Stimulated activated CD4-positive, alpha-beta T cell treated with anti-CD3 and anti-CD28 coated beads, Interleukin-15, amount 100 ng/mL, for 24 hours (primary cell): ENCODE measurements around the gene CAPSL.
"Not testable (repeated sequence)": the region's sequence is repeated elsewhere in the genome, so short reads cannot be mapped to it uniquely, and the experiment has no call there.

Experiments
- DNase-seq: peaks from one replicate; pipeline ENCODE4 v3.0.0-alpha.2; 2020

The CAPSL gene

DNA sequence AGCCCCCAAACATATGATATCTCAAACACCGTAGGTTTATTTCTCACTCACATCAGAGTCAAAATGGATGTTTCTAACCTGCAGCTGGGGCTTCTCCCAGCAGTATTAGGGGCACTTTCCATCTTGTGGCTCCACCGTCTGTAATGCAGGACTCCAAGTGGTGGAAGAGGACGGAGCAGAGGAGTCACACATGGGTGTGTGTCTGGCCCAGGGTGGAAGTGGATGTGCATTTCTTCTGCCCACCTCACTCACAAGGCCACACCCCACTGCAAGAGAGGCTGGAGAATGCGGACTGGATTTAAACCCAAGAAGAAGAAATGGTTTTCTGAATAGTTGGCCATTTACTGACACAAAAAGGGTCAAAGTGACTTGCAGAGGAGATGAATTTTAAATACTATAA is 67.8 kb downstream of the CAPSL start:
- no peak for DNase-seq

DNA sequence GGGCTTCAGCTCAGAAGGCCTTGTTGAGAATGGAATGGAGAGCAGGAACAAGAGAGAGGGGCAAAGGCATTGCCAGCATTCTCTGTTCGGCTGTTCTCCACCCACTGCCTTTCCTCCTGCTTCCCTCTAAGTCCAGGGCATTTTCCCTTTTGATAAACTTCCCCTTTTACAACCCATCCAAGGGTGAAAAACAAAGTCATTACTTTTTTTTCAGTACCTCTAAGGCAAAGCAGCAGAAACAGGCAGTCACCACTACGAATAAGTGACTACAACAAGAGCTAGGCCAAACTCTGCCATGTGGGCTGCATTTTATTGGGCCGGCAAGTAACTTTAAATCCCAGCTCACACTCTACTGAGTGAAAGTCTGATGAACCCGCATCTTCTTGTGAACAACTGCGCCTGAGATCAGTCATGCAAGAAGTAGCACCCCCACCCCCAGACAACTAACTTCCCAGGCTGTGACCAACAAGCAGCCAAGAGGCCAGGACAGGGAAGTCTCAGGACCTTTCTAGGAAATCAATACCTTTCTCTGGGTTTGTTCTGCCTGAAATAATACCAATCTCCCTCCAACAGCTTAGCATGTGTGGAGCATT is 68.6 kb downstream of the CAPSL start:
- no peak for DNase-seq

DNA sequence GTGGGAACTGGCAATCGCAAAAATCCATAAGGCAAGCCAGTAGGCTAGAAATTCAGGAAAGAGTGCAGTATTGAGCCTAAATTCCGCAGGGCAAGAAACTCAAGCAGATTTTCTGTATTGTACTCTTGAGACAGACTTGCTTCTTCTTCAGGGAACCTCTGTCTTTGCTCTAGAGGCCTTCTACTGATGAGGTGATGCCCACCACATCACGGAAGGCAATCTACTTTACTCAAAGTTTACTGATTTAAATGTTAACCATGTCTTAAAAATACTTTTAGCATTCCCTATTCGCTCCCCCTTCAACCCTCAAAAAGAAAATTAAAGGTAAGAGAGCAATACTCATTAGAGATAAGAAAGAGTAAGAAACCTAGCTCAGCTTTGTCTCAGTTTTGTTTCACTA is 70.4 kb downstream of the CAPSL start:
- DNase-seq, result no peak

DNA sequence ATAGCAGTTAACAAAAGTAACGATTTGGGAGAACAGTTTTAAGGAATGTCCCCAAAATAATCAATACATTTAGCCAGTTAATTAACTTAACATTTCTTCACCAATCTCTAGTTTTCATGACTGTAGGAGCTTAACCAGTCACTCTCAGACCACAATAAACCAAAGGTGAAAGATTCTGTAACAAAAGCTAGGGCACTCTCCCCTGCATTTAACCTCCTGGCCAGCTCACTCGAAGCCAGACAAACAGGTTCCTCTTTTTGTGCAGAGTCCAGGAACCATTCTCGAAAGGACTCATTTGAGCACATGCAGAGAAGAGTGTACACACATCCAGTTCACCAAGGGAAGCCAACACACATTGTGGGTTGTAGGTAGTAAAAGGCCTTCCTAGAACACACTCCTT is 75.3 kb downstream of the CAPSL start:
- DNase-seq, result no peak

DNA sequence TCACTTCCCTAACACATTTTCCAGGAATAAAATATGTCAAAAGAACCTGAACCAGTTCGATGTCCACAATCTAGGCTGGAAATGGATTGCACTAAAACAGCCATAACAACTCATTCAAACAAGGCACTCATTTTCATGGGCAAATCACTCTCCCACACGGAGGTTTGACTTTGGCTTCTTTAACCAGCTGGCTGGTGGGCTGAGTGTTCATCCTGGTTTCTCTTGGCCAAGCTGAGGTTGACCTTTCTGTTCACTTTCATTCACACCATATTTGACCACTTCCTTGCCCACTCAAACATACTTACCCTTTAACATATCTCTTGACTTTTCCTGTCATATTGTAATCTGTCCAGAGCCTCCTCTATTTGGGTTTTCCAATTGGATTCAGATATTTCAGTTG is 76.3 kb downstream of the CAPSL start:
- no peak for DNase-seq

DNA sequence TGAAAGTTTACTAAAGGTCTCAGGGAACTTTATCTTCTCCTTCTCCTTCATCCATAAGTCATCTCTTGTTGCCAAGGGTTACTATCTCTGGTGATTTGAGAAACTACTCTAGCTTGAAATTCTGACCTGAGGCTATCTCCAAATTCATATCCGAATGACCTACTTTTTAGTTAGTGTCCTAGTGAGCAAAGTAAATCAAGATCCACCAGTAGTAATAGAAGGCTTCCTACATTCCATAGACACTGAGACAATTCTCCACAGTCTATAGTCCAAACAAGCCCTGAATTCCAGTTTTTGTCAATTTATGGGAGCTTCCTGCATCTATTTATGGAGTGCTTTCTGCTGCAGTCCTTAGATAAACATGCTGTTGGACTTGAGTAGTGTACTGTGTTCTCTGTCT is 76.7 kb downstream of the CAPSL start:
- no peak for DNase-seq

DNA sequence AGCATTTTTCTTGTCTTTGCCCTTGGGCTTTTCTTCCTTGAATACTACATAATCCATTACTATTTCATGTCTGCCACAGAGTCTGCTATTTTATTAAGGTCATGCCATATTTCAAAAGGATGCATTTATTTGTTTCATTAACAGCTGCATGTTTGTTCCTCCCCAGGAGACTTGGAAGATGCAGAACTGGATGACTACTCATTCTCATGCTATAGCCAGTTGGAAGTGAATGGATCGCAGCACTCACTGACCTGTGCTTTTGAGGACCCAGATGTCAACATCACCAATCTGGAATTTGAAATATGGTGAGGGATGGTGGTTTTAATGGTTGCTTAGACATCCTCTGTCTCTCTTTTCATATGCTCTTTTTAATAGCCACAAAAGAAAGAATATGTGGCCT is 77.7 kb downstream of the CAPSL start:
- no peak for DNase-seq

DNA sequence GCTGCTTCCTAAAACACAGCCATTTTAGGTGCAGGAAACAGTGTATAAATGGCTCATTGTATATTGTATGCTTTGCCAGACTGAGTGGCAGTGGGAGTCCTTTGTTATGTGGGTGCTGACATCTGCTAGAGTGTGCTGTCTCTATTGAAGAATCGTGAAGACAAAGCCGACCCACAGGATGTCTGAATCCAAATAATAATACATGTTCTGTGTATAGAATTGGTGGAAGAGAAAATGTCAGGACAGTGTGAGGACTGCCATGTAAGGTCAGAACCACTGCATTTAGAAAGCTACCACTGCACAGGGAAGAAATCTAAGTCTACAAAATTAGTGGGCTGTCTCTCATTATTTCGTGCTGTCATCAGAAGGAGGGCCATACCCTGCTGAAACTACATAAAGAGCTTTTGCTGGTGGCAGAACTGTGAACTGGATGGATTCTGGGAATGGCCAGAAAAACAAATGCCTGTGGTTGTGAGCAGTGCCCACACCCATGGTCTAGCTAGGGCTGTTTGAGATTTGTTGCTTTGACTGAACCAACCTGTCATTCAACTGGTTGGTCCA is 79.2 kb downstream of the CAPSL start:
- no peak for DNase-seq

DNA sequence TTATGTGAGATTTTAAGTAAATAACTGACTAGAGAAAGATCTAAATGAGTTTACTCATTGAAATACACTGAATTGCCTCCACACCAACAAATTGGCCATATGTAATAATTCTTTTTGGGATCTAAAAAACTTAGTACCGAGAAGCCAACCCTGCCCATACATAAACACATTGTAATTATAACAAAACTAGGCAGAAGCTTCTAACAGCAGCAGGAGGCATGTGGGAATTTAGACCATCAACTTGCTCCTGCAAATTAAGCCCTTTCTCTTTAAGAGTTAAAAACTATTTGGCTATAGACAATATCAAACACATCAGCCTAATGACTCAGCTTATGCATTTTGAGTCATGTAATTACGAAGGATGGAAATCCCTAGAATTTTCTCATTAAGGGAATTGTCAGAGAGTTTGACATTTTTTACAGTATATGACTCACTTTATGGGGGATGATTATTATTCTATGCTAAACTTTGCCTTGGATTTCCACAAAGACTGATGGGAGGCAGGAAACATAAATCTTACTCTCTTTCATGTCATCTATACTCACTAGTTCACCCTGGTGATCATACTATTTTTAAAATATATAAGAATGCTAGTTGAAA is 80.7 kb downstream of the CAPSL start:
- no peak for DNase-seq

DNA sequence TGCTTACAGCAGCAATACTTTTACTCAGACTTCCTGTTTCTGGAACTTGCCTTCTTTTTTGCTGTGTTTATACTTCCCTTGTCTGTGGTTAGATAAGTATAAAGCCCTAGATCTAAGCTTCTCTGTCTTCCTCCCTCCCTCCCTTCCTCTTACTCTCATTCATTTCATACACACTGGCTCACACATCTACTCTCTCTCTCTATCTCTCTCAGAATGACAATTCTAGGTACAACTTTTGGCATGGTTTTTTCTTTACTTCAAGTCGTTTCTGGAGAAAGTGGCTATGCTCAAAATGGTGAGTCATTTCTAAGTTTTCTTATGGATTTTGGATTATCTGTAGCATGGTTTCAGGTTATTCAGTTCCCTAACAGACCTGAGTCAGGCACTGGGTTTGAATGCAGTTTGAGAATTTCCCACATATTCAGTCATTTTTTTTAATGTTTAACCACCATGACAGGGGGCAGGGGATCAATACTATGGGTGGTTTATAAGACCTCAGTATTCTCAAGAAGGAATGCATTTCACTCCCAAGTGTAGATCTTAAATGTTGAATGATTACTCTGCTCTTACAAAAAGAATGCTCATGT is 81.6 kb downstream of the CAPSL start, which contains the start of gene IL7R:
IL7R (plus strand) TSS at position 127 of the 587 bp plus-strand sequence; CDS start at position 214, 87 bp downstream.
- peak; percentile 39 for DNase-seq

DNA sequence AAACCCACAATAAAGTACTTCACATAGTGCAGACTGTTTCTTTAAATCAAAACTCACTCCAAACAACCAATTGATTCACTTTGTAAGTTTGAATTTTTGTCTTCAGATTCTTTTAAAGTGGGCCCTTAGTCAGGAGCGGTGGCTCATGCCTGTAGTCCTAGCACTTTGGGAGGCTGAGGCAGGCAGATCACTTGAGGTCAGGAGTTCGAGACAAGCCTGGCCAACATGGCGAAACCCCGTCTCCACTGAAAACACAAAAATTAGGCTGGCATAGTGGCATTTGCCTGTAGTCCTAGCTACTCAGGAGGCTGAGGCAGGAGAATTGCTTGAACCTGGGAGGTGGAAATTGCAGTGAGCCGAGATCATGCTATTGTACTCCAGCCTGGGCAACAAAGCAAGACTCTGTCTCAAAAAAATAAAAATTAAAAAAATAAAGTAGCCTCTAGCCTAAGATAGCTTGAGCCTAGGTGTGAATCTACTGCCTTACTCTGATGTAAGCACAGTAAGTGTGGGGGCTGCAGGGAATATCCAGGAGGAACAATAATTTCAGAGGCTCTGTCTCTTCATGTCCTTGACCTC is 82.1 kb downstream of the CAPSL start:
- DNase-seq, result not testable (repeated sequence)

DNA sequence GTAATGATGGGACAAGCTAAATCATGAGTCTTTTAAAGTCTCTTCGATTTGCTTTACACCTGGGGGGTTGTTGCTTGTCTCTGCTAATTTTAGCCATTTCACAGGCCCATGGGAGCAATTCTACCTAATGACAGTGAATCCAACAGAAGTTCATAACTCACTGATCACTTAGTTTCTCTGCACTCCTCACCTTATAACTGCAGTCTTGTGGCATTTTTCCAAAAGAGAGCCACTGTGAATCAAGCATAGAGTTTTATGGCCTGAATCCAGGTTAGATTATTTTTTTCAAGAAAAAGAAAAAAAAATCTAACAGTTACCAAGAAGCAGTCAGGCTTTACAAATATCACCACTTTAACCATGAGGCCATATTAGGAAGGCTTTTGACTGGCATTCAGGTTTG is 83.2 kb downstream of the CAPSL start:
- no peak for DNase-seq
